Neural cell (in vitro differentiated cells): ENCODE results near the gene TTC39C. TPM values are rescaled to one million over a fixed set of nuclear protein-coding genes. Genes with fewer than 3 reads are reported as not detected.

Experiments used
- H2AFZ ChIP-seq: fragments of 200-600, 300-800 bp; sonication (generic), shearing (Covaris generic); 2 replicates; pipeline ENCODE4 v1.6.0; 2014; ENCODE audit warnings: low read depth, mild to moderate bottlenecking, antibody characterized with exemption, low read length, moderate library complexity
- H3F3A ChIP-seq: fragments of 200-600 bp; shearing (Covaris generic); 2 replicates; pipeline ENCODE4 v1.6.1; 2016; ENCODE audit warnings: mild to moderate bottlenecking, moderate library complexity, mixed read lengths, antibody characterized with exemption, low read length; ENCODE audit not compliant: insufficient read depth, poor library complexity, severe bottlenecking
- H3K27ac ChIP-seq: fragments of 200-600, 300-800 bp; sonication (generic), shearing (Covaris generic); 2 replicates; pipeline ENCODE4 v1.5.1; 2014; ENCODE audit warnings: mild to moderate bottlenecking, low read length, moderate library complexity
- H3K27me3 ChIP-seq: fragments of 300-800, 200-600 bp; sonication (generic), shearing (Covaris generic); 2 replicates; pipeline ENCODE4 v1.6.0; 2014; ENCODE audit warnings: mild to moderate bottlenecking, low read depth, low read length, moderate library complexity; ENCODE audit not compliant: insufficient read depth
- H3K36me3 ChIP-seq: fragments of 300-800, 200-600 bp; sonication (generic), shearing (Covaris generic); 2 replicates; pipeline ENCODE4 v1.5.1; 2014; ENCODE audit warnings: mild to moderate bottlenecking, antibody characterized with exemption, low read length, moderate library complexity; ENCODE audit not compliant: insufficient read depth
- H3K4me2 ChIP-seq: fragments of 300-800, 200-600 bp; sonication (generic), shearing (Covaris generic); 2 replicates; pipeline ENCODE4 v1.6.0; 2014; ENCODE audit warnings: mild to moderate bottlenecking, low read length
- H3K4me3 ChIP-seq: fragments of 300-800, 200-600 bp; sonication (generic), shearing (Covaris generic); 2 replicates; pipeline ENCODE4 v1.5.1; 2014; ENCODE audit warnings: mild to moderate bottlenecking, low read length, moderate library complexity
- H3K79me2 ChIP-seq: fragments of 200-600 bp; shearing (Covaris generic); replicated peaks from 2 replicates; pipeline ENCODE4 v1.6.0; 2014; ENCODE audit warnings: mild to moderate bottlenecking, low read length, moderate library complexity; ENCODE audit not compliant: insufficient read depth
- H3K9ac ChIP-seq: fragments of 300-800, 200-600 bp; sonication (generic), shearing (Covaris generic); 2 replicates; pipeline ENCODE4 v1.6.1; 2016; ENCODE audit warnings: mild to moderate bottlenecking, low read length, mixed read lengths
- H3K9me2 ChIP-seq: fragments of 200-600 bp; shearing (Covaris generic); 2 replicates; pipeline ENCODE4 v1.6.1; 2016; ENCODE audit warnings: mild to moderate bottlenecking, low read length, mixed read lengths; ENCODE audit not compliant: insufficient read depth
- H3K9me3 ChIP-seq: fragments of 200-600, 300-800 bp; sonication (generic), shearing (Covaris generic); 2 replicates; pipeline ENCODE4 v1.6.1; 2016; ENCODE audit warnings: mild to moderate bottlenecking, mixed run types, low read length, moderate library complexity, mixed read lengths
- H4K20me1 ChIP-seq: fragments of 200-600 bp; shearing (Covaris generic); 2 replicates; pipeline ENCODE4 v1.6.1; 2016; ENCODE audit warnings: mild to moderate bottlenecking, mixed run types; ENCODE audit not compliant: insufficient read depth
- CTCF ChIP-seq: fragments of 450-650 bp; IDR thresholded peaks from 2 replicates; pipeline ENCODE4 v1.5.1; 2014; ENCODE audit warnings: antibody characterized with exemption, mild to moderate bottlenecking, moderate library complexity; ENCODE audit not compliant: poor library complexity, severe bottlenecking
- EP300 ChIP-seq: fragments of 450-650 bp; conservative IDR thresholded peaks from 2 replicates; pipeline ENCODE4 v1.6.1; 2014; ENCODE audit warnings: antibody characterized with exemption, mild to moderate bottlenecking, moderate library complexity; ENCODE audit not compliant: poor library complexity, severe bottlenecking
- EZH2 ChIP-seq: fragments of 200-600, 300-800 bp; shearing (Covaris generic), sonication (generic); IDR thresholded peaks from 2 replicates; pipeline ENCODE4 v1.6.1; 2014; ENCODE audit warnings: antibody characterized with exemption, low read length, borderline replicate concordance, mild to moderate bottlenecking; ENCODE audit not compliant: insufficient read depth, poor library complexity, severe bottlenecking
- MXI1 ChIP-seq: fragments of 450-650 bp; conservative IDR thresholded peaks from 2 replicates; pipeline ENCODE4 v1.6.1; 2014; ENCODE audit warnings: antibody characterized with exemption, mild to moderate bottlenecking; ENCODE audit not compliant: poor library complexity, severe bottlenecking
- POLR2AphosphoS5 ChIP-seq: IDR thresholded peaks from 2 replicates; pipeline ENCODE4 v1.6.1; 2012
- RAD21 ChIP-seq: fragments of 450-650 bp; conservative IDR thresholded peaks from 2 replicates; pipeline ENCODE4 v1.6.1; 2014; ENCODE audit warnings: antibody characterized with exemption, mild to moderate bottlenecking, moderate library complexity
- REST ChIP-seq: IDR thresholded peaks from 2 replicates; pipeline ENCODE4 v1.6.1; 2012; ENCODE audit warnings: borderline replicate concordance
- SMC3 ChIP-seq: fragments of 450-650 bp; conservative IDR thresholded peaks from 2 replicates; pipeline ENCODE4 v1.6.1; 2014; ENCODE audit warnings: antibody characterized with exemption, mild to moderate bottlenecking, moderate library complexity; ENCODE audit not compliant: poor library complexity
- TAF1 ChIP-seq: IDR thresholded peaks from 2 replicates; pipeline ENCODE4 v1.6.1; 2012; ENCODE audit warnings: low read depth
- polyA plus RNA-seq: library from polyadenylated mRNA; depleted of rRNA; stranded (reverse); fragments of >200 nt; gene quantifications from 2 replicates; pipeline ENCODE4 v1.2.3, GENCODE V29; 2014

Gene TTC39C
- polyA plus RNA-seq, 1 donor from 2014 or later, result 19.9 TPM

- no peaks in the 10 kb centered on the region for H3K36me3 ChIP-seq
- no peak overlapping the region for H2AFZ ChIP-seq
- no peaks in the 10 kb centered on the region for H3F3A ChIP-seq
- H4K20me1 ChIP-seq, result no peaks in the 10 kb centered on the region
- no peaks in the 10 kb centered on the region for H3K79me2 ChIP-seq
- no peaks in the 10 kb centered on the region for H3K9me3 ChIP-seq
- H3K27ac ChIP-seq, result no peak overlapping the region
- H3K4me2 ChIP-seq, result no peak overlapping the region
- H3K9ac ChIP-seq, result no peak overlapping the region
- H3K27me3 ChIP-seq, result no peaks in the 10 kb centered on the region
- no peak for TF ChIP-seq SMC3
- TF ChIP-seq TAF1, result no peak
- no peak overlapping the region for H3K4me3 ChIP-seq
- H3K9me2 ChIP-seq, result no peaks in the 10 kb centered on the region
These were observed 31.4 kb upstream of the TTC39C start for GRCh38 chr18:23983112-23983511.

GRCh38 chr18:23986600-23987359, 27.8 kb upstream of the TTC39C start:
- no peaks in the 10 kb centered on the region for H3K79me2 ChIP-seq
- H3K4me3 ChIP-seq, result no peak overlapping the region
- H3F3A ChIP-seq, result no peaks in the 10 kb centered on the region
- H3K27ac ChIP-seq, result no peak overlapping the region
- H3K9ac ChIP-seq, result no peak overlapping the region
- no peaks in the 10 kb centered on the region for H3K27me3 ChIP-seq
- TF ChIP-seq CTCF (no peak), EZH2 (no peak)
- H3K36me3 ChIP-seq, result no peaks in the 10 kb centered on the region
- H3K9me2 ChIP-seq, result no peaks in the 10 kb centered on the region
- H2AFZ ChIP-seq, result no peak overlapping the region
- no peak overlapping the region for H3K4me2 ChIP-seq
- H3K9me3 ChIP-seq, result no peaks in the 10 kb centered on the region
- no peaks in the 10 kb centered on the region for H4K20me1 ChIP-seq

- Histone ChIP-seq H3K9ac (no peak overlapping the region), H3K4me3 (no peak overlapping the region), H3K36me3 (no peaks in the 10 kb centered on the region), H3K27ac (no peak overlapping the region), H3K4me2 (no peak overlapping the region), H4K20me1 (no peaks in the 10 kb centered on the region), H2AFZ (no peak overlapping the region), H3K27me3 (no peaks in the 10 kb centered on the region), H3K9me2 (no peaks in the 10 kb centered on the region), H3F3A (no peaks in the 10 kb centered on the region), H3K79me2 (no peaks in the 10 kb centered on the region), H3K9me3 (no peaks in the 10 kb centered on the region)
- TF ChIP-seq EP300 (no peak), CTCF (no peak), SMC3 (no peak), REST (no peak), TAF1 (no peak), EZH2 (no peak), MXI1 (no peak), RAD21 (no peak), POLR2AphosphoS5 (no peak)
These were observed 23.8 kb upstream of the TTC39C start for GRCh38 chr18:23990474-23991410.
